Measurements from ENCODE around the gene RNASE11.

The RNASE11 gene

GRCh38 chr14:20583142-20583541 is 4.7 kb downstream of the RNASE11 start:
- Histone ChIP-seq H3K9me3 (ENCODE audit: control insufficient read depth, insufficient read depth, low read length) (no peaks in the 10 kb centered on the region), H3K4me2 (ENCODE audit: low read length) (no peak overlapping the region), H3K4me1 (ENCODE audit: control insufficient read depth, low read length) (no peaks in the 10 kb centered on the region), H3K27ac (ENCODE audit: low read depth, low read length) (no peak overlapping the region), H3F3A (ENCODE audit: control insufficient read depth, insufficient read depth) (no peaks in the 10 kb centered on the region), H3K27me3 (ENCODE audit: control insufficient read depth, low read length) (peaks cover 14% of the 10 kb centered on the region; the same call in 1 of the 2 replicates), H3K36me3 (ENCODE audit: control insufficient read depth, low read length) (no peaks in the 10 kb centered on the region), H3K4me3 (ENCODE audit: low read length) (no peak overlapping the region), H3K79me2 (ENCODE audit: control insufficient read depth, low read length) (no peaks in the 10 kb centered on the region), H3K9me2 (replicated peaks; ENCODE audit: control insufficient read depth, low read length) (no peaks in the 10 kb centered on the region), H4K20me1 (ENCODE audit: control insufficient read depth, insufficient read depth, low read depth, low read length) (no peaks in the 10 kb centered on the region)
- no peak for TF ChIP-seq EZH2phosphoT487 (IDR thresholded peaks at IDR 0.05; ENCODE audit: borderline replicate concordance, low read length)
- TF ChIP-seq, protein P1, sequence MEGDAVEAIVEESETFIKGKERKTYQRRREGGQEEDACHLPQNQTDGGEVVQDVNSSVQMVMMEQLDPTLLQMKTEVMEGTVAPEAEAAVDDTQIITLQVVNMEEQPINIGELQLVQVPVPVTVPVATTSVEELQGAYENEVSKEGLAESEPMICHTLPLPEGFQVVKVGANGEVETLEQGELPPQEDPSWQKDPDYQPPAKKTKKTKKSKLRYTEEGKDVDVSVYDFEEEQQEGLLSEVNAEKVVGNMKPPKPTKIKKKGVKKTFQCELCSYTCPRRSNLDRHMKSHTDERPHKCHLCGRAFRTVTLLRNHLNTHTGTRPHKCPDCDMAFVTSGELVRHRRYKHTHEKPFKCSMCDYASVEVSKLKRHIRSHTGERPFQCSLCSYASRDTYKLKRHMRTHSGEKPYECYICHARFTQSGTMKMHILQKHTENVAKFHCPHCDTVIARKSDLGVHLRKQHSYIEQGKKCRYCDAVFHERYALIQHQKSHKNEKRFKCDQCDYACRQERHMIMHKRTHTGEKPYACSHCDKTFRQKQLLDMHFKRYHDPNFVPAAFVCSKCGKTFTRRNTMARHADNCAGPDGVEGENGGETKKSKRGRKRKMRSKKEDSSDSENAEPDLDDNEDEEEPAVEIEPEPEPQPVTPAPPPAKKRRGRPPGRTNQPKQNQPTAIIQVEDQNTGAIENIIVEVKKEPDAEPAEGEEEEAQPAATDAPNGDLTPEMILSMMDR (IDR thresholded peaks at IDR 0.05; ENCODE audit: low read depth, low read length, poor library complexity, severe bottlenecking): no peak

- Histone ChIP-seq H3K9me2 (replicated peaks; ENCODE audit: control insufficient read depth, low read length) (no peaks in the 10 kb centered on the region), H4K20me1 (ENCODE audit: control insufficient read depth, insufficient read depth, low read depth, low read length) (no peaks in the 10 kb centered on the region), H3K9me3 (ENCODE audit: control insufficient read depth, insufficient read depth, low read length) (no peaks in the 10 kb centered on the region), H3K36me3 (ENCODE audit: control insufficient read depth, low read length) (no peaks in the 10 kb centered on the region), H3K79me2 (ENCODE audit: control insufficient read depth, low read length) (no peaks in the 10 kb centered on the region), H3K27me3 (ENCODE audit: control insufficient read depth, low read length) (peaks cover 10% of the 10 kb centered on the region; the same call in 1 of the 2 replicates), H3K4me2 (ENCODE audit: low read length) (no peak overlapping the region), H3K4me1 (ENCODE audit: control insufficient read depth, low read length) (no peaks in the 10 kb centered on the region), H3F3A (ENCODE audit: control insufficient read depth, insufficient read depth) (no peaks in the 10 kb centered on the region), H3K4me3 (ENCODE audit: low read length) (no peak overlapping the region), H3K27ac (ENCODE audit: low read depth, low read length) (no peak overlapping the region)
- TF ChIP-seq, protein P1 (IDR thresholded peaks at IDR 0.05; ENCODE audit: low read depth, low read length, poor library complexity, severe bottlenecking): no peak
- TF ChIP-seq EZH2phosphoT487 (IDR thresholded peaks at IDR 0.05; ENCODE audit: borderline replicate concordance, low read length): no peak
Observed at GRCh38 chr14:20580242-20580641, 7.6 kb downstream of the RNASE11 start.

GRCh38 chr14:20578784-20579502 is 8.9 kb downstream of the RNASE11 start:
- H3K9me2 ChIP-seq (replicated peaks; ENCODE audit: control insufficient read depth, low read length): no peaks in the 10 kb centered on the region
- no peaks in the 10 kb centered on the region for H3K4me1 ChIP-seq (ENCODE audit: control insufficient read depth, low read length)
- H3K4me3 ChIP-seq (ENCODE audit: low read length): no peak overlapping the region
- no peaks in the 10 kb centered on the region for H4K20me1 ChIP-seq (ENCODE audit: control insufficient read depth, insufficient read depth, low read depth, low read length)
- H3F3A ChIP-seq (ENCODE audit: control insufficient read depth, insufficient read depth): no peaks in the 10 kb centered on the region
- no peak overlapping the region for H3K27ac ChIP-seq (ENCODE audit: low read depth, low read length)
- no peaks in the 10 kb centered on the region for H3K36me3 ChIP-seq (ENCODE audit: control insufficient read depth, low read length)
- H3K4me2 ChIP-seq (ENCODE audit: low read length): no peak overlapping the region
- H3K79me2 ChIP-seq (ENCODE audit: control insufficient read depth, low read length): no peaks in the 10 kb centered on the region
- H3K9me3 ChIP-seq (ENCODE audit: control insufficient read depth, insufficient read depth, low read length): no peaks in the 10 kb centered on the region
- peaks cover 3% of the 10 kb centered on the region; the same call in 1 of the 2 replicates for H3K27me3 ChIP-seq (ENCODE audit: control insufficient read depth, low read length)
- TF ChIP-seq, protein P1 (IDR thresholded peaks at IDR 0.05; ENCODE audit: low read depth, low read length, poor library complexity, severe bottlenecking): no peak
- TF ChIP-seq EZH2phosphoT487 (IDR thresholded peaks at IDR 0.05; ENCODE audit: borderline replicate concordance, low read length): no peak
